ENCODE results near the gene UROD. TPM values are rescaled to one million over a fixed set of nuclear protein-coding genes. Genes with fewer than 3 reads are reported as not detected.
"Not testable (repeated sequence)": the region's sequence is repeated elsewhere in the genome, so short reads cannot be mapped to it uniquely, and the experiment has no call there.

Gene UROD
- total RNA-seq, 4 donors from 2014 or later = 84.3 to 90.2 (median 89.3) TPM

DNA sequence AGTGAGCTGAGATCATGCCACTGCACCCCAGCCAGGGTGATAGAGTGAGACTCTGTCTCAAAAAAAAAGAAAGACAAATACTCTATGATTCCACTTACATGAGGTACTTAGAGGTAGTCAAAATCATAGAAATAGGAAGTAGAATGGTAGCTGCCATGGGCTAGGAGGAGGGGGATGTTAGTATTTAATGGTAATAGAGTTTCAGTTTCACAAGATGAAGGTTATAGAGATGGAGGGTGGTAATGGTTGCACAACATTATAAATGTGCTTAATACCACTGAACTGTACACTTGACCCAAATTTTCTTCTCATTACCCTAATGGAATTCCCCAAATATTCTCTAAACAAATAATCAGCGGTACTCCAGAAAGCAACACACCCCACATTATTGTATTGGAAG, 38.4 kb upstream of the UROD start:
- DNase-seq (ENCODE audit: extremely low spot score) = no peak
- Histone ChIP-seq H3K4me3 (no peak overlapping the region), H3K9me3 (no peaks in the 10 kb centered on the region), H3K4me1 (peaks cover 0 to 9% (median 3%) of the 10 kb centered on the region in 4 donors), H3K27ac (replicated peaks in 1 of 4) (no peak overlapping the region), H3K36me3 (peaks cover 24 to 68% (median 50%) of the 10 kb centered on the region in 4 donors), H3K27me3 (no peaks in the 10 kb centered on the region)
- intact Hi-C loops (cut with DNase I) = no loop called here
- WGBS = 96% methylated on average over 1 of the region's 1 CpG
- TF ChIP-seq EP300 (IDR thresholded peaks at IDR 0.05) = no peak
- TF ChIP-seq CTCF (IDR thresholded peaks at IDR 0.05) = no peak
- no peak for TF ChIP-seq POLR2A (IDR thresholded peaks at IDR 0.05; ENCODE audit: low read depth)
- no peak for TF ChIP-seq POLR2AphosphoS5 (IDR thresholded peaks at IDR 0.05)

GRCh38 chr1:44976252-44976651, 35.8 kb upstream of the UROD start:
- Histone ChIP-seq H3K4me3 (no peak overlapping the region), H3K27me3 (no peaks in the 10 kb centered on the region), H3K27ac (replicated peaks in 1 of 4) (no peak overlapping the region), H3K4me1 (no peaks in the 10 kb centered on the region), H3K36me3 (peaks cover 44 to 91% (median 70%) of the 10 kb centered on the region in 4 donors), H3K9me3 (no peaks in the 10 kb centered on the region)
- WGBS = 96% methylated on average over 2 of the region's 2 CpGs
- no peak for DNase-seq (ENCODE audit: extremely low spot score)
- intact Hi-C loops (cut with DNase I) = no loop called here
- TF ChIP-seq EP300 (IDR thresholded peaks at IDR 0.05) (no peak), POLR2AphosphoS5 (IDR thresholded peaks at IDR 0.05) (no peak), POLR2A (IDR thresholded peaks at IDR 0.05; ENCODE audit: low read depth) (no peak), CTCF (IDR thresholded peaks at IDR 0.05) (no peak)

DNA sequence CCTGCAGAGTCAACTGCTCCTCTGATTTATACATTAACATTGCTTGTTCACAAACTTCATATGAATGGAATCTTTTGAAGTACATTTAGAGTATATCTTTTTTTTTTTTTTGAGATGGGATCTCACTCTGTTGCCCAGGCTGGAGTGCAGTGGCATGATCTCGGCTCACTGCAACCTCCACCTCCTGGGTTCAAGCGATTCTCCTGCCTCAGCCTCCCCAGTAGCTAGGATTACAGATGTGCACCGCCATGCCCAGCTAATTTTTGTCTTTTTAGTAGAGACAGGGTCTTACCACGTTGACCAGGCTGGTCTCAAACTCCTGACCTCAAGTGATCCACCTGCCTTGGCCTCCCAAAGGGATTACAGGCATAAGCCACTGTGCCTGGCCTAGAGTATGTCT, 34.7 kb upstream of the UROD start:
- H3K9me3 ChIP-seq; DNase-seq (ENCODE audit: extremely low spot score); H3K4me1 ChIP-seq; H3K27ac ChIP-seq (replicated peaks in 1 of 4); H3K4me3 ChIP-seq; intact Hi-C loops (cut with DNase I); H3K27me3 ChIP-seq: not testable (repeated sequence)
- H3K36me3 ChIP-seq = peaks cover 45 to 83% (median 70%) of the 10 kb centered on the region in 4 donors
- 100% methylated on average over 4 of the region's 4 CpGs for WGBS

DNA sequence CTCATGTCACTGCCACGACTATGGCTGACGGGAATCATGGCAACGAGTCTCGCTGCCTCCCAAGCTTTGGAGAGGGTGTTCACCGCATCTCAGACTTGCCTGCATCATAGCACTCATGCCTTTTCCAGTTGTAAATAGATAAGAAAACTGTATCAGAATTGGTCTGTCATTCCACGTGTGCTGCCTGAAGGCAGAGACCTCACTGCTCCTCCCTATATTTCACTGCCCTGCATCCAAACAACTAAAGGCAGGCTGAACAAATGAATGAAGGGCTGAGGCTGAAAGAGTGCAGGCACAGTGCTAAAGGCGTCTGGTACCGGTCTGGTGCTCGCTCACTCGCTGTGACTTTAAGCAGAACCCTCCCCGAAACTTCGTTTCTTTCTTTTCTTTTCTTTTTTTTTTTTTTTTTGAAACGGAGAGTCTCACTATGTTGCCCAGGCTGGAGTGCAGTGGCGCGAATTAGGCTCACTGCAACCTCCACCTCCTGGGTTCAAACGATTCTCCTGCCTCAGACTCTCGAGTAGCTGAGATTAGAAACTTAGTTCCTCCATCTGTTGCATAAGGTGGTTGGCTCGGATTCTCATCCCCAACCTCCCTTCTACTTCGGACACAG, 26.2 kb upstream of the UROD start:
- peak overlapping the region; percentile 63 to 81 (median 74) for H3K4me3 ChIP-seq
- H3K27me3 ChIP-seq = no peaks in the 10 kb centered on the region
- 10% methylated on average over 17 of the region's 19 CpGs for WGBS
- peaks cover 14 to 34% (median 23%) of the 10 kb centered on the region in 4 donors for H3K4me1 ChIP-seq
- TF ChIP-seq EP300 (IDR thresholded peaks at IDR 0.05) (no peak), POLR2AphosphoS5 (IDR thresholded peaks at IDR 0.05) (no peak), CTCF (IDR thresholded peaks at IDR 0.05) (no peak), POLR2A (IDR thresholded peaks at IDR 0.05; ENCODE audit: low read depth) (no peak)
- intact Hi-C loops (cut with DNase I) = loop anchor here (10.0 kb wide), 1 partner anchor 151 kb away; no protein-coding TSS in a partner anchor
- no peaks in the 10 kb centered on the region for H3K9me3 ChIP-seq
- peak overlapping the region; percentile 66 to 79 (median 71) for H3K27ac ChIP-seq (replicated peaks in 1 of 4)
- peaks cover 0 to 5% (median 1%) of the 10 kb centered on the region in 4 donors for H3K36me3 ChIP-seq
- DNase-seq (ENCODE audit: extremely low spot score) = no peak

GRCh38 chr1:44988531-44989156, 23.4 kb upstream of the UROD start:
- H3K27ac ChIP-seq (replicated peaks in 1 of 4) = no peak overlapping the region
- H3K4me3 ChIP-seq = no peak overlapping the region
- H3K9me3 ChIP-seq = no peaks in the 10 kb centered on the region
- no peak for DNase-seq (ENCODE audit: extremely low spot score)
- peaks cover 11 to 16% (median 15%) of the 10 kb centered on the region in 4 donors for H3K4me1 ChIP-seq
- H3K36me3 ChIP-seq = no peaks in the 10 kb centered on the region
- WGBS = 87% methylated on average over 24 of the region's 24 CpGs
- TF ChIP-seq POLR2AphosphoS5 (IDR thresholded peaks at IDR 0.05) = no peak
- no peak for TF ChIP-seq EP300 (IDR thresholded peaks at IDR 0.05)
- TF ChIP-seq POLR2A (IDR thresholded peaks at IDR 0.05; ENCODE audit: low read depth) = no peak
- no peak for TF ChIP-seq CTCF (IDR thresholded peaks at IDR 0.05)
- intact Hi-C loops (cut with DNase I) = loop anchor here (10.0 kb wide), 1 partner anchor 154 kb away; no protein-coding TSS in a partner anchor
- H3K27me3 ChIP-seq = no peaks in the 10 kb centered on the region

Measured in esophagus muscularis mucosa (tissue), 4 donors.